ENCODE results near the gene IQCF2. TPM values are rescaled to one million over a fixed set of nuclear protein-coding genes. Genes with fewer than 3 reads are reported as not detected.

IQCF2 gene
- total RNA-seq, 1 donor from 2014 or later = not detected

- Histone ChIP-seq H3K27ac (ENCODE audit: low read depth, low read length) (no peak overlapping the region), H3K4me1 (ENCODE audit: insufficient read depth, low read length) (no peaks in the 10 kb centered on the region), H3K27me3 (ENCODE audit: insufficient read depth, low read length) (no peaks in the 10 kb centered on the region), H3K9me3 (ENCODE audit: insufficient read depth, low read depth, low read length) (no peaks in the 10 kb centered on the region), H3K9ac (ENCODE audit: low read length) (no peak overlapping the region), H3K4me3 (ENCODE audit: insufficient read depth, low read depth, low read length) (no peak overlapping the region), H3K4me2 (ENCODE audit: low read length) (no peak overlapping the region), H2AFZ (ENCODE audit: low read depth, low read length) (no peak overlapping the region), H3K79me2 (ENCODE audit: insufficient read depth, low read length) (no peaks in the 10 kb centered on the region), H4K20me1 (ENCODE audit: insufficient read depth, low read length) (no peaks in the 10 kb centered on the region), H3K36me3 (ENCODE audit: insufficient read depth, low read length) (no peaks in the 10 kb centered on the region)
- H3K27ac Mint-ChIP-seq (ENCODE audit: unreplicated experiment) = no peak overlapping the region
- TF ChIP-seq EZH2 (IDR thresholded peaks at IDR 0.05; ENCODE audit: insufficient read depth, low read length) (no peak), CTCF (IDR thresholded peaks at IDR 0.05; ENCODE audit: insufficient read depth, low read depth, low read length) (no peak)
- no peak overlapping the region for H3K4me3 Mint-ChIP-seq (ENCODE audit: unreplicated experiment)
- DNase-seq (ENCODE audit: low read depth) (no peak), FAIRE-seq (no peak)
- H3K36me3 Mint-ChIP-seq (ENCODE audit: low read depth, unreplicated experiment) = peaks cover 4% of the 10 kb centered on the region
- peaks cover 12% of the 10 kb centered on the region for H3K9me3 Mint-ChIP-seq (ENCODE audit: unreplicated experiment)
- peaks cover 3% of the 10 kb centered on the region for H3K4me1 Mint-ChIP-seq (ENCODE audit: low read depth, unreplicated experiment)
- peaks cover 17% of the 10 kb centered on the region for H3K27me3 Mint-ChIP-seq (ENCODE audit: low read depth, unreplicated experiment)
Observed at GRCh38 chr3:51815614-51816013, 45.8 kb upstream of the IQCF2 start.

- Histone ChIP-seq H3K9ac (ENCODE audit: low read length) (no peak overlapping the region), H3K79me2 (ENCODE audit: insufficient read depth, low read length) (no peaks in the 10 kb centered on the region), H3K9me3 (ENCODE audit: insufficient read depth, low read depth, low read length) (no peaks in the 10 kb centered on the region), H2AFZ (ENCODE audit: low read depth, low read length) (no peak overlapping the region), H3K4me3 (ENCODE audit: insufficient read depth, low read depth, low read length) (no peak overlapping the region), H3K4me1 (ENCODE audit: insufficient read depth, low read length) (no peaks in the 10 kb centered on the region), H4K20me1 (ENCODE audit: insufficient read depth, low read length) (no peaks in the 10 kb centered on the region), H3K36me3 (ENCODE audit: insufficient read depth, low read length) (no peaks in the 10 kb centered on the region), H3K27ac (ENCODE audit: low read depth, low read length) (no peak overlapping the region), H3K4me2 (ENCODE audit: low read length) (no peak overlapping the region), H3K27me3 (ENCODE audit: insufficient read depth, low read length) (no peaks in the 10 kb centered on the region)
- FAIRE-seq (no peak), DNase-seq (ENCODE audit: low read depth) (no peak)
- peaks cover 10% of the 10 kb centered on the region for H3K9me3 Mint-ChIP-seq (ENCODE audit: unreplicated experiment)
- peaks cover 12% of the 10 kb centered on the region for H3K27me3 Mint-ChIP-seq (ENCODE audit: low read depth, unreplicated experiment)
- H3K4me1 Mint-ChIP-seq (ENCODE audit: low read depth, unreplicated experiment) = peaks cover 3% of the 10 kb centered on the region
- peaks cover 2% of the 10 kb centered on the region for H3K36me3 Mint-ChIP-seq (ENCODE audit: low read depth, unreplicated experiment)
- TF ChIP-seq EZH2 (IDR thresholded peaks at IDR 0.05; ENCODE audit: insufficient read depth, low read length) (no peak), CTCF (IDR thresholded peaks at IDR 0.05; ENCODE audit: insufficient read depth, low read depth, low read length) (no peak)
- no peak overlapping the region for H3K27ac Mint-ChIP-seq (ENCODE audit: unreplicated experiment)
- H3K4me3 Mint-ChIP-seq (ENCODE audit: unreplicated experiment) = no peak overlapping the region
Observed at GRCh38 chr3:51816723-51817122, 44.7 kb upstream of the IQCF2 start.

- TF ChIP-seq EZH2 (IDR thresholded peaks at IDR 0.05; ENCODE audit: insufficient read depth, low read length) = no peak
- no peak for TF ChIP-seq CTCF (IDR thresholded peaks at IDR 0.05; ENCODE audit: insufficient read depth, low read depth, low read length)
- no peak for DNase-seq (ENCODE audit: low read depth)
- H3K27ac Mint-ChIP-seq (ENCODE audit: unreplicated experiment) = no peak overlapping the region
- H3K27me3 ChIP-seq (ENCODE audit: insufficient read depth, low read length) = no peaks in the 10 kb centered on the region
- H3K4me1 ChIP-seq (ENCODE audit: insufficient read depth, low read length) = no peaks in the 10 kb centered on the region
- H3K79me2 ChIP-seq (ENCODE audit: insufficient read depth, low read length) = no peaks in the 10 kb centered on the region
- peaks cover 12% of the 10 kb centered on the region for H3K27me3 Mint-ChIP-seq (ENCODE audit: low read depth, unreplicated experiment)
- no peak overlapping the region for H3K4me2 ChIP-seq (ENCODE audit: low read length)
- peaks cover 8% of the 10 kb centered on the region for H3K9me3 Mint-ChIP-seq (ENCODE audit: unreplicated experiment)
- peaks cover 3% of the 10 kb centered on the region for H3K4me1 Mint-ChIP-seq (ENCODE audit: low read depth, unreplicated experiment)
- H3K36me3 ChIP-seq (ENCODE audit: insufficient read depth, low read length) = no peaks in the 10 kb centered on the region
- H3K4me3 Mint-ChIP-seq (ENCODE audit: unreplicated experiment) = no peak overlapping the region
- no peaks in the 10 kb centered on the region for H4K20me1 ChIP-seq (ENCODE audit: insufficient read depth, low read length)
- no peak overlapping the region for H3K27ac ChIP-seq (ENCODE audit: low read depth, low read length)
- H3K4me3 ChIP-seq (ENCODE audit: insufficient read depth, low read depth, low read length) = no peak overlapping the region
- peaks cover 2% of the 10 kb centered on the region for H3K36me3 Mint-ChIP-seq (ENCODE audit: low read depth, unreplicated experiment)
- no peak for FAIRE-seq
- H2AFZ ChIP-seq (ENCODE audit: low read depth, low read length) = no peak overlapping the region
- no peak overlapping the region for H3K9ac ChIP-seq (ENCODE audit: low read length)
- H3K9me3 ChIP-seq (ENCODE audit: insufficient read depth, low read depth, low read length) = no peaks in the 10 kb centered on the region
Observed at GRCh38 chr3:51817375-51817774, 44.0 kb upstream of the IQCF2 start.

All from astrocyte (in vitro differentiated cells and primary cell).